Measurements from ENCODE around the gene GPR85.
"Not testable (repeated sequence)": the region's sequence is repeated elsewhere in the genome, so short reads cannot be mapped to it uniquely, and the experiment has no call there.

GPR85 gene

DNA sequence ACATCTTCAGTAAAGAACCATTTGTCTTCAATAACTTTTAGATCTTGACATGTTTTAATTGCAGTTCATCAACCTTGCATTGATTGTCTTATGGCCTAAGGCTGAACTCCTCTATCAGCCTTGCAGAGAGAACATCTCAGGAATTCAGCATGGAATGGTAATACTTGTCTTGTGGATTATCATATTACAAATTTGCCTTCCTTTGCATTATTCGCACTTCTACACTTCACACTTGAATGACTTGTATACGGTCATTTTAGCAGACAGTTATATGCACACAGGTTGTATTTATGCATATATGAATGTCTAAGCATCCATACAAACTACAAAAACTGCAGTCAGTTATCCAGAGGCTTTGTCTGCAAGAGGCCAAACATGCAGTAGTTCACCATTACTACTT lies 31.7 kb downstream of the GPR85 start:
- no peak for DNase-seq (ENCODE audit: extremely low read depth, low read depth)
- TF ChIP-seq, protein P1, sequence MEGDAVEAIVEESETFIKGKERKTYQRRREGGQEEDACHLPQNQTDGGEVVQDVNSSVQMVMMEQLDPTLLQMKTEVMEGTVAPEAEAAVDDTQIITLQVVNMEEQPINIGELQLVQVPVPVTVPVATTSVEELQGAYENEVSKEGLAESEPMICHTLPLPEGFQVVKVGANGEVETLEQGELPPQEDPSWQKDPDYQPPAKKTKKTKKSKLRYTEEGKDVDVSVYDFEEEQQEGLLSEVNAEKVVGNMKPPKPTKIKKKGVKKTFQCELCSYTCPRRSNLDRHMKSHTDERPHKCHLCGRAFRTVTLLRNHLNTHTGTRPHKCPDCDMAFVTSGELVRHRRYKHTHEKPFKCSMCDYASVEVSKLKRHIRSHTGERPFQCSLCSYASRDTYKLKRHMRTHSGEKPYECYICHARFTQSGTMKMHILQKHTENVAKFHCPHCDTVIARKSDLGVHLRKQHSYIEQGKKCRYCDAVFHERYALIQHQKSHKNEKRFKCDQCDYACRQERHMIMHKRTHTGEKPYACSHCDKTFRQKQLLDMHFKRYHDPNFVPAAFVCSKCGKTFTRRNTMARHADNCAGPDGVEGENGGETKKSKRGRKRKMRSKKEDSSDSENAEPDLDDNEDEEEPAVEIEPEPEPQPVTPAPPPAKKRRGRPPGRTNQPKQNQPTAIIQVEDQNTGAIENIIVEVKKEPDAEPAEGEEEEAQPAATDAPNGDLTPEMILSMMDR (IDR thresholded peaks at IDR 0.05; ENCODE audit: low read depth, low read length): no peak

DNA sequence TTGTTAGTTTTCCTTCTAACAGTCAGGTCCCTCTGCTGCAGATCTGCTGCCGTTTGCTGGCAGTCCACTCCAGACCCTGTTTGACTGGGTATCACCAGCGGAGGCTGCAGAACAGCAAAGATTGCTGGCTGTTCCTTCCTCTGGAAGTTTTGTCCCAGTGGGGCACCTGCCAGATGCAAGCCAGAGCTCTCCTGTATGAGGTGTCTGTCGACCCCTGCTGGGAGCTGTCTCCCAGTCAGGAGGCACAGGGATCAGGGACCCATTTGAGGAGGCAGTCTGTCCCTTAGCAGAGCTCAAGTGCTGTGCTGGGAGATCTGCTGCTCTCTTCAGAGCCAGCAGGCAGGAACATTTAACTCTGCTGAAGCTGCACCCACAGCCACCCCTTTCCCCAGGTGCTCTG lies 32.4 kb downstream of the GPR85 start:
- not testable (repeated sequence) for DNase-seq (ENCODE audit: extremely low read depth, low read depth)

DNA sequence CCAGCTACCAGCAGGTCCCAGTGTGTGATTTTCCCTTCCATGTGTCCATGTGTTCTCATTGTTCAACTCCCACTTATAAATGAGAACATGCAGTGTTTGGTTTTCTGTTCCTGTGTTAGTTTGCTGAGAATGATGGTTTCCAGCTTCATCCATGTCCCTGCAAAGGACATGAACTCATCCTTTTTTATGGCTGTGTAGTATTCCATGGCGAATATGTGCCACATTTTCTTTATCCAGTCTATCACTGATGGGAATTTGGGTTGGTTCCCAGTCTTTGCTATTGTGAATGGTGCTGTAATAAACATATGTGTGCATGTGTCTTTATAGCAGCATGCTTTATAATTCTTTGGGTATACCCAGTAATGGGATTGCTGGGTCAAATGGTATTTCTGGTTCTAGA lies 37.4 kb downstream of the GPR85 start:
- DNase-seq (ENCODE audit: extremely low read depth, low read depth): not testable (repeated sequence)

GRCh38 chr7:113046453-113046852 lies 40.2 kb downstream of the GPR85 start:
- TF ChIP-seq, protein P1 (IDR thresholded peaks at IDR 0.05; ENCODE audit: low read depth, low read length): no peak
- DNase-seq (ENCODE audit: extremely low read depth, low read depth): no peak

DNA sequence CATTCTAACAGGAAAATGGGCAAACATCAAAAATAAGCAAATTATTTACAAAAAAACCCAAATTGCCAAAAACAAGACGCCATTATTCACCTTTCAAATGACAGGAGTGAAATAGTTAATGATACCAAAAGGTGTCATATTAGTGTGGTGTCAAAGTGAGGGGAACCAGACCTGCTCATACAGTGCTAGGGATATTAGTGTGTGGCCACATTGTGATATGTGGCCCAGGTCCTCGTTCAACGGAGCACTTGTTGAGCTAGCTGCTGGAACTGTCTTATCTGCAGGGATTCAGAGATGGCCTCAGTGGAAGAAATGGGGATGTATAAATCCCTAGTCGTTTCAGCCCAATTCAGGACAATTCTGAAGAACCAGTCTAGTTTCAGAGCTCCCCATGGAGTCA lies 41.2 kb downstream of the GPR85 start:
- DNase-seq (ENCODE audit: extremely low read depth, low read depth): no peak
- TF ChIP-seq, protein P1 (IDR thresholded peaks at IDR 0.05; ENCODE audit: low read depth, low read length): no peak

DNA sequence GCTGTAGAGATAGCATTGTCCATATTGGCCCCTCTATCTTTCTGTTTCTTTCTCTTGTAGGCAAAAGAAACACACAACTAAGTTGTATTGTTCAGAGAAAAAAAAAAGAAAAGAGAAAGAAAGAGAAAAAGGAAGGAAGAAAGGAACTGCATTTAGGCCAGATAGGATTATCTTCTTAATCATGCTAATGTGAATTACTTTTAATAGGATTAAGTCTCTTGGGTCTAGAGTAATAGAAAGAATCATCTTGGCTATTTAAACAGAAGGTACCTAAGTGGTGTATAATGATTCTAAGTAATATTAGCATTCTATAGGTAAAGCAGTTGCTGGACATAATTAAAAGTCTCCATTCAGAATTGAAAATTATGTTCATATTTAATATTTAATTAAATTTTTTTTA lies 42.2 kb downstream of the GPR85 start:
- no peak for DNase-seq (ENCODE audit: extremely low read depth, low read depth)
- TF ChIP-seq, protein P1 (IDR thresholded peaks at IDR 0.05; ENCODE audit: low read depth, low read length): no peak

DNA sequence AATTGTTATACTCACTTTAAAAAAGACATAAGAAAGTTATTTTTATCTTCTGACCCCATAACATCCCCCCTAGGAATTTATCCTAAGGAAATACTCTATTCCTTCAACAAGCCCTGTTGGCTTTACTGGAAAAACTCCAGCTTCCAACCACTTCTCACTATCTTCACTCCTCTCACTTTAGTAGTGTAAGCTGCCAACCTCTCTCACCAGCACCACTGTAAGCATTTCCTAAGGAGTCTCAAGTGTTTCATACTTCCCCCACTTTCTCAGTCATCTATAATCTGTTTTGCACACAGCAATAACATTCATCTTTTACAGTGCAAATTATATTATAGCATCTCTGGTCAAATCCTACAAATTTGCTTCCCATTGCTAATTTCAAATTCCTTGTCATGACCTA lies 45.8 kb downstream of the GPR85 start:
- DNase-seq (ENCODE audit: extremely low read depth, low read depth): no peak
- TF ChIP-seq, protein P1 (IDR thresholded peaks at IDR 0.05; ENCODE audit: low read depth, low read length): no peak

GRCh38 chr7:113033959-113034358 lies 52.7 kb downstream of the GPR85 start:
- DNase-seq (ENCODE audit: extremely low read depth, low read depth): no peak

More at GRCh38 chr7:113033959-113034358, 52.7 kb downstream of the GPR85 start:
- TF ChIP-seq, protein P1 (IDR thresholded peaks at IDR 0.05; ENCODE audit: low read depth, low read length): no peak

Data from AG09319 (cell line).